Breast epithelium (tissue), 3 donors: ENCODE data around the gene RGS3.

Source experiments
- POLR2A ChIP-seq: fragments of 450-650 bp; IDR thresholded peaks from one replicate; pipeline ENCODE4 v1.6.1; 2016; ENCODE audit warnings: antibody characterized with exemption, mild to moderate bottlenecking, moderate library complexity
- POLR2AphosphoS5 ChIP-seq, 3 donors: sonication (generic); formaldehyde crosslinking; IDR thresholded peaks; one replicate each; pipeline ENCODE4 v1.6.1; 2017; ENCODE audit warnings: antibody characterized with exemption in 3 of 3
- TF ChIP-seq, protein P1 (sequence below), 3 donors: fragments of 450-650 bp; IDR thresholded peaks; one replicate each; pipeline ENCODE4 v1.5.1; 2016 to 2017; ENCODE audit warnings: antibody characterized with exemption in 3 of 3, mild to moderate bottlenecking in 3 of 3, moderate library complexity in 3 of 3

GRCh38 chr9:113568571-113569321, 105.2 kb downstream of the RGS3 start:
- TF ChIP-seq, protein P1, sequence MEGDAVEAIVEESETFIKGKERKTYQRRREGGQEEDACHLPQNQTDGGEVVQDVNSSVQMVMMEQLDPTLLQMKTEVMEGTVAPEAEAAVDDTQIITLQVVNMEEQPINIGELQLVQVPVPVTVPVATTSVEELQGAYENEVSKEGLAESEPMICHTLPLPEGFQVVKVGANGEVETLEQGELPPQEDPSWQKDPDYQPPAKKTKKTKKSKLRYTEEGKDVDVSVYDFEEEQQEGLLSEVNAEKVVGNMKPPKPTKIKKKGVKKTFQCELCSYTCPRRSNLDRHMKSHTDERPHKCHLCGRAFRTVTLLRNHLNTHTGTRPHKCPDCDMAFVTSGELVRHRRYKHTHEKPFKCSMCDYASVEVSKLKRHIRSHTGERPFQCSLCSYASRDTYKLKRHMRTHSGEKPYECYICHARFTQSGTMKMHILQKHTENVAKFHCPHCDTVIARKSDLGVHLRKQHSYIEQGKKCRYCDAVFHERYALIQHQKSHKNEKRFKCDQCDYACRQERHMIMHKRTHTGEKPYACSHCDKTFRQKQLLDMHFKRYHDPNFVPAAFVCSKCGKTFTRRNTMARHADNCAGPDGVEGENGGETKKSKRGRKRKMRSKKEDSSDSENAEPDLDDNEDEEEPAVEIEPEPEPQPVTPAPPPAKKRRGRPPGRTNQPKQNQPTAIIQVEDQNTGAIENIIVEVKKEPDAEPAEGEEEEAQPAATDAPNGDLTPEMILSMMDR (IDR thresholded peaks at IDR 0.05), result no peak
- no peak for TF ChIP-seq POLR2A
- TF ChIP-seq POLR2AphosphoS5 (IDR thresholded peaks at IDR 0.05), result no peak
